Lung (tissue), 12 donors: ENCODE measurements around the gene CTCFL. TPM values are rescaled to one million over a fixed set of nuclear protein-coding genes. Genes with fewer than 3 reads are reported as not detected.

Experiments
- ATAC-seq: fragments of 200-7000 bp; cut with Tn5 transposase; one replicate; pipeline ENCODE4 v1.9.1; 2020; ENCODE audit warnings: moderate number of reproducible peaks; ENCODE audit not compliant: insufficient read depth, low FRiP score
- DNase-seq, 3 donors: peaks; one replicate each; pipeline ENCODE4 v3.0.0-alpha.2; 2013 to 2017
- H3K27ac ChIP-seq, 2 donors: one replicate each; pipeline ENCODE4 v1.5.1; 2013; ENCODE audit warnings: mild to moderate bottlenecking in 2 of 2, moderate library complexity in 2 of 2, control low read depth in 1 of 2, inconsistent platforms in 1 of 2, low read depth in 1 of 2, low read length in 1 of 2
- H3K27me3 ChIP-seq, 3 donors: one replicate each; pipeline ENCODE4 v1.5.1; 2013; ENCODE audit warnings: low read length in 2 of 3; ENCODE audit not compliant: control insufficient read depth in 3 of 3, insufficient read depth in 3 of 3
- H3K36me3 ChIP-seq, 4 donors: one replicate each; pipeline ENCODE4 v1.5.1; 2013; ENCODE audit warnings: low read length in 4 of 4, mild to moderate bottlenecking in 1 of 4, moderate library complexity in 1 of 4; ENCODE audit not compliant: control insufficient read depth in 4 of 4, insufficient read depth in 4 of 4
- H3K4me1 ChIP-seq, 5 donors: one replicate each; pipeline ENCODE4 v1.5.1; 2013; ENCODE audit warnings: low read length in 5 of 5, mild to moderate bottlenecking in 2 of 5, moderate library complexity in 1 of 5; ENCODE audit not compliant: control insufficient read depth in 5 of 5, insufficient read depth in 5 of 5
- H3K4me3 ChIP-seq: one replicate; pipeline ENCODE4 v1.5.1; 2013; ENCODE audit warnings: mild to moderate bottlenecking, control low read depth, moderate library complexity
- H3K9ac ChIP-seq, 2 donors: one replicate each; pipeline ENCODE4 v1.5.1; 2013; ENCODE audit warnings: low read length in 2 of 2, control low read depth in 1 of 2; ENCODE audit not compliant: insufficient read depth in 1 of 2
- H3K9me3 ChIP-seq, 4 donors: one replicate each; pipeline ENCODE4 v1.5.1; 2013; ENCODE audit warnings: low read length in 3 of 4, mild to moderate bottlenecking in 1 of 4, moderate library complexity in 1 of 4; ENCODE audit not compliant: control insufficient read depth in 4 of 4, insufficient read depth in 3 of 4
- CTCF ChIP-seq: IDR thresholded peaks from 2 replicates; pipeline ENCODE4 v1.5.1; 2012; ENCODE audit warnings: mild to moderate bottlenecking; ENCODE audit errors: control extremely low read depth, extremely low read depth
- WGBS, 2 donors: extraction: QIAGEN DNeasy Blood & Tissue Kit; methylation state at CpG; one replicate each; pipeline ENCODE4 v1.1.7; 2013; 5-methylcytosine and 5-hydroxymethylcytosine counted together
- polyA plus RNA-seq, 2 donors: library from polyadenylated mRNA; stranded (reverse); fragments of 200-250 nt; gene quantifications; one replicate each; pipeline ENCODE4 v1.2.1, GENCODE V29; 2013
- total RNA-seq, 2 donors: library from RNA; depleted of rRNA in 1 of 2; stranded (reverse); fragments of >200 nt in 1 of 2; gene quantifications; one replicate each; pipeline ENCODE4 v1.2.1, GENCODE V29; 2014 to 2021
- donor health status: control.
- donor health status: control.
- donor health status: Bipolar disorder and iron deficiency.
- donor health status: healthy.
- donor health status: DM: yes; HTN: yes; CAD: no.

CTCFL gene
- total and polyA plus RNA-seq, 4 donors, result 0.02 TPM; not detected in 3

GRCh38 chr20:57485770-57486169 lies 39.2 kb downstream of the CTCFL start:
- H3K9ac ChIP-seq, result no peak overlapping the region
- no peak overlapping the region for H3K4me3 ChIP-seq
- 93 to 95% methylated on average over 1 of the region's 1 CpG for WGBS, 2 donors
- H3K9me3 ChIP-seq, result no peaks in the 10 kb centered on the region
- no peak for TF ChIP-seq CTCF
- no peak overlapping the region for H3K27ac ChIP-seq
- ATAC-seq (no peak), DNase-seq (no peak)
- H3K4me1 ChIP-seq, result peaks cover 0 to 3% (median 0%) of the 10 kb centered on the region in 5 donors
- H3K36me3 ChIP-seq, result no peaks in the 10 kb centered on the region
- no peaks in the 10 kb centered on the region for H3K27me3 ChIP-seq

- H3K4me1 ChIP-seq, result peaks cover 0 to 3% (median 0%) of the 10 kb centered on the region in 5 donors
- WGBS, 2 donors, result 90 to 94% methylated on average over 8 of the region's 8 CpGs
- no peaks in the 10 kb centered on the region for H3K36me3 ChIP-seq
- H3K27ac ChIP-seq, result no peak overlapping the region
- no peak overlapping the region for H3K9ac ChIP-seq
- ATAC-seq (no peak), DNase-seq (no peak)
- no peaks in the 10 kb centered on the region for H3K27me3 ChIP-seq
- no peaks in the 10 kb centered on the region for H3K9me3 ChIP-seq
- no peak overlapping the region for H3K4me3 ChIP-seq
- TF ChIP-seq CTCF, result no peak
Observed at GRCh38 chr20:57484772-57485171, 40.2 kb downstream of the CTCFL start.

- no peak overlapping the region for H3K9ac ChIP-seq
- DNase-seq (no peak), ATAC-seq (no peak)
- H3K27me3 ChIP-seq, result no peaks in the 10 kb centered on the region
- 93 to 94% methylated on average over 19 of the region's 19 CpGs for WGBS, 2 donors
- H3K9me3 ChIP-seq, result no peaks in the 10 kb centered on the region
- peaks cover 0 to 3% (median 0%) of the 10 kb centered on the region in 5 donors for H3K4me1 ChIP-seq
- no peak overlapping the region for H3K27ac ChIP-seq
- H3K4me3 ChIP-seq, result no peak overlapping the region
- TF ChIP-seq CTCF, result no peak
- no peaks in the 10 kb centered on the region for H3K36me3 ChIP-seq
Observed at GRCh38 chr20:57483287-57484050, 41.5 kb downstream of the CTCFL start.

GRCh38 chr20:57482796-57483195 lies 42.1 kb downstream of the CTCFL start:
- 89 to 96% methylated on average over 6 of the region's 6 CpGs for WGBS, 2 donors
- DNase-seq (no peak), ATAC-seq (no peak)
- H3K36me3 ChIP-seq, result no peaks in the 10 kb centered on the region
- H3K4me1 ChIP-seq, result peaks cover 0 to 3% (median 0%) of the 10 kb centered on the region in 5 donors
- H3K4me3 ChIP-seq, result no peak overlapping the region
- no peak overlapping the region for H3K9ac ChIP-seq
- H3K27ac ChIP-seq, result no peak overlapping the region
- H3K9me3 ChIP-seq, result no peaks in the 10 kb centered on the region
- no peaks in the 10 kb centered on the region for H3K27me3 ChIP-seq
- no peak for TF ChIP-seq CTCF
